Upper lobe of right lung (tissue), 1 donor: Measurements from ENCODE around the gene PRMT5. TPM values are rescaled to one million over a fixed set of nuclear protein-coding genes. Genes with fewer than 3 reads are reported as not detected.
A peak's percentile ranks its signal among the peaks of the same experiment; 100 is the strongest.

Source experiments
- ATAC-seq: fragments of 200-7000 bp; cut with Tn5 transposase; one replicate; pipeline ENCODE4 v1.9.1; 2020; ENCODE audit warnings: mild to moderate bottlenecking, moderate library complexity
- DNase-seq: peaks from one replicate; pipeline ENCODE4 v3.0.0-alpha.2; 2020
- H3K27ac ChIP-seq: fragments of 200-600 bp; one replicate; pipeline ENCODE4 v1.8.0; 2022
- H3K27me3 ChIP-seq: fragments of 200-600 bp; one replicate; pipeline ENCODE4 v1.8.0; 2022; ENCODE audit warnings: mild to moderate bottlenecking
- H3K36me3 ChIP-seq: fragments of 200-600 bp; one replicate; pipeline ENCODE4 v1.8.0; 2022
- H3K4me1 ChIP-seq: fragments of 200-600 bp; one replicate; pipeline ENCODE4 v1.8.0; 2022
- H3K4me3 ChIP-seq: fragments of 200-600 bp; one replicate; pipeline ENCODE4 v1.8.0; 2022; ENCODE audit warnings: mild to moderate bottlenecking
- H3K9me3 ChIP-seq: fragments of 200-600 bp; one replicate; pipeline ENCODE4 v1.8.0; 2022
- intact Hi-C: fragments of 100-400 bp; cut with DNase I; formaldehyde crosslinking; loops from one replicate; pipeline ENCODE4 v1.11.0; 2022
- total RNA-seq: library from RNA; stranded (reverse); fragmentation: NEBNext Ultra II Directional; extraction: Animal tissue kit (Norgen Biotek cat#: 25700); gene quantifications from one replicate; pipeline ENCODE4 v1.2.1, GENCODE V29; 2021
- TF ChIP-seq, protein P1 (sequence below): fragments of 200-600 bp; IDR thresholded peaks from one replicate; pipeline ENCODE4 v1.8.0; 2022; ENCODE audit warnings: antibody characterized with exemption
- donor health status: DM: no; HTN: yes; CAD: no; lungs with severe emphysema.

PRMT5 gene
- total RNA-seq, 1 donor from 2014 or later: 38.9 TPM

DNA sequence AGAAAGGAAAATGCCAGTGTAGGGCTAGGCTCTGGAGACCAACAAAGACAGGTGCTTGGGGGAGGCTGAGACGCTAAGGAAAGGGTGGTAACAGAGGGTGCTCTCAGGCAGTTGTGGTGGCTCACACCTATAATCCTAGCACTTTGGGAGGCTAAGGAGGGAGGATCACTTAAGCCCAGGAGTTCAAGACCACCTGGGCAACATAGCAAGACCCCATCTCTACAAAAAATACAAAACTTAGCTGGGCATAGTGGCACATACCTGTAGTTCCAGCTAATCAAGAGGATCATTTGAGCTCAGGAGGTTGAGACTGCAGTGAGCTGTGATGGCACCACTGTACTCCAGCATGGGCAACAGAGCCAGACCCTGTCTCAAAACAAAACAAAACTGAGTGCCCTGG, 33.8 kb downstream of the PRMT5 start:
- H3K27me3 ChIP-seq: no peaks in the 10 kb centered on the region
- DNase-seq: no peak
- intact Hi-C loops: no loop called here
- TF ChIP-seq, protein P1, sequence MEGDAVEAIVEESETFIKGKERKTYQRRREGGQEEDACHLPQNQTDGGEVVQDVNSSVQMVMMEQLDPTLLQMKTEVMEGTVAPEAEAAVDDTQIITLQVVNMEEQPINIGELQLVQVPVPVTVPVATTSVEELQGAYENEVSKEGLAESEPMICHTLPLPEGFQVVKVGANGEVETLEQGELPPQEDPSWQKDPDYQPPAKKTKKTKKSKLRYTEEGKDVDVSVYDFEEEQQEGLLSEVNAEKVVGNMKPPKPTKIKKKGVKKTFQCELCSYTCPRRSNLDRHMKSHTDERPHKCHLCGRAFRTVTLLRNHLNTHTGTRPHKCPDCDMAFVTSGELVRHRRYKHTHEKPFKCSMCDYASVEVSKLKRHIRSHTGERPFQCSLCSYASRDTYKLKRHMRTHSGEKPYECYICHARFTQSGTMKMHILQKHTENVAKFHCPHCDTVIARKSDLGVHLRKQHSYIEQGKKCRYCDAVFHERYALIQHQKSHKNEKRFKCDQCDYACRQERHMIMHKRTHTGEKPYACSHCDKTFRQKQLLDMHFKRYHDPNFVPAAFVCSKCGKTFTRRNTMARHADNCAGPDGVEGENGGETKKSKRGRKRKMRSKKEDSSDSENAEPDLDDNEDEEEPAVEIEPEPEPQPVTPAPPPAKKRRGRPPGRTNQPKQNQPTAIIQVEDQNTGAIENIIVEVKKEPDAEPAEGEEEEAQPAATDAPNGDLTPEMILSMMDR: no peak
- H3K4me1 ChIP-seq: no peaks in the 10 kb centered on the region
- ATAC-seq: no peak
- peaks cover 17% of the 10 kb centered on the region for H3K36me3 ChIP-seq
- H3K9me3 ChIP-seq: no peaks in the 10 kb centered on the region
- no peak overlapping the region for H3K27ac ChIP-seq
- H3K4me3 ChIP-seq: no peak overlapping the region

- no peak overlapping the region for H3K4me3 ChIP-seq
- peaks cover 14% of the 10 kb centered on the region for H3K36me3 ChIP-seq
- no peak for ATAC-seq
- H3K9me3 ChIP-seq: no peaks in the 10 kb centered on the region
- no peak for DNase-seq
- H3K27ac ChIP-seq: no peak overlapping the region
- no peaks in the 10 kb centered on the region for H3K4me1 ChIP-seq
- TF ChIP-seq, protein P1: no peak
- no peaks in the 10 kb centered on the region for H3K27me3 ChIP-seq
- intact Hi-C loops: no loop called here
Measured at GRCh38 chr14:22893706-22894105, 35.5 kb downstream of the PRMT5 start.

DNA sequence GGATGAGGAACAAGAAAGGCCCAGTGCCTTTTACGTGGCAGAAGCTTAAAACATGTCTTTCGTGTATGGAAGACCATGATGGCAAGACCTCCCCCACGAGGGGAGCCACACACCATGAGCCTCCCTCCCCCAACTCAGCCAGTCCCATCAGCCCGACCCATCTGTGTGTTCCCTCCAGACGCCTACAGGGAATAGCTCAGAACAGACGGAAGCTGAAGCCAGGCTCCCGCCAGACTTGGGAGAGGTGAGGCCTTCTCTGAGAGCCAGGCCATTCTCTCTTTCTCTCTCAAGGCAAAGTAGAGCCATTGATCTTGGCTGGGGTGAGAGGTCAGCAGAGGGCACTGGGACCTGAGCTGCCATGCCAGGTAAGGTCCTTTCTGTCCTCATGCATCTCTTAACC, 36.7 kb downstream of the PRMT5 start:
- Histone ChIP-seq H3K9me3 (no peaks in the 10 kb centered on the region), H3K4me3 (no peak overlapping the region), H3K27ac (no peak overlapping the region), H3K4me1 (peaks cover 10% of the 10 kb centered on the region), H3K27me3 (no peaks in the 10 kb centered on the region), H3K36me3 (peaks cover 5% of the 10 kb centered on the region)
- no peak for DNase-seq
- ATAC-seq: no peak
- TF ChIP-seq, protein P1: no peak
- intact Hi-C loops: no loop called here

DNA sequence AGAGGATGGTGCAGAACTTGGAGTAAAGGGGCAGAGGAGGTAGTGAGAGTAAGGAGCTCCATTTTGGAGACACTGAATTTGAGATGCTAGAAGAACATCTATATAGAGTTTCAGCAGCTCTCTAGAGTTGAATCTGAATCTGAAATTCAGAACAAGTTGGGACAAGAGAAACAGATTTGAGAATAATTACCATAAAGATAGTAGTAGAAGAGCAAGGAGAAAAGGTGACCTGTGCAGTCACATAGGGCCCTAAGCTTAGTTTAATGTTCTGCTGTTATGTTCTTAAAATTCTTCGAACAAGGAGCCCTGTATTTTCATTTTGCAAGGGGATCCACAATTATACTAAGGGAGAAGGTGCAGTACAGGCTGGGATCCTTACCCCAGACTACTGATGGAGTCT, 38.8 kb downstream of the PRMT5 start:
- TF ChIP-seq, protein P1: no peak

GRCh38 chr14:22888662-22889061, 40.5 kb downstream of the PRMT5 start:
- Histone ChIP-seq H3K4me1 (peaks cover 11% of the 10 kb centered on the region), H3K36me3 (peaks cover 3% of the 10 kb centered on the region), H3K9me3 (no peaks in the 10 kb centered on the region), H3K4me3 (no peak overlapping the region), H3K27me3 (no peaks in the 10 kb centered on the region), H3K27ac (no peak overlapping the region)
- no peak for ATAC-seq
- intact Hi-C loops: no loop called here
- TF ChIP-seq, protein P1: no peak
- DNase-seq: no peak

More for the DNA sequence above, 38.8 kb downstream of the PRMT5 start:
- no peak overlapping the region for H3K27ac ChIP-seq
- H3K4me1 ChIP-seq: peaks cover 11% of the 10 kb centered on the region
- H3K4me3 ChIP-seq: no peak overlapping the region
- DNase-seq (no peak), ATAC-seq (no peak)
- no peaks in the 10 kb centered on the region for H3K9me3 ChIP-seq
- intact Hi-C loops: no loop called here
- no peaks in the 10 kb centered on the region for H3K27me3 ChIP-seq
- peaks cover 5% of the 10 kb centered on the region for H3K36me3 ChIP-seq

- no peaks in the 10 kb centered on the region for H3K36me3 ChIP-seq
- TF ChIP-seq, protein P1: no peak
- H3K4me3 ChIP-seq: peak overlapping the region; percentile 68
- no peak for DNase-seq
- intact Hi-C loops: no loop called here
- peaks cover 11% of the 10 kb centered on the region for H3K4me1 ChIP-seq
- no peaks in the 10 kb centered on the region for H3K27me3 ChIP-seq
- H3K9me3 ChIP-seq: no peaks in the 10 kb centered on the region
- no peak overlapping the region for H3K27ac ChIP-seq
- no peak for ATAC-seq
Measured at GRCh38 chr14:22887990-22888378, 41.2 kb downstream of the PRMT5 start.
